Measurements from ENCODE around the gene SLC28A3. TPM values are rescaled to one million over a fixed set of nuclear protein-coding genes. Genes with fewer than 3 reads are reported as not detected.

Gene SLC28A3
- total and polyA plus RNA-seq, 2 of the 8 experiments (the other 6 are each of a cell fraction or from before 2014, with no cell fraction given): 0.02 TPM; not detected in 1

- TF ChIP-seq, protein P1, sequence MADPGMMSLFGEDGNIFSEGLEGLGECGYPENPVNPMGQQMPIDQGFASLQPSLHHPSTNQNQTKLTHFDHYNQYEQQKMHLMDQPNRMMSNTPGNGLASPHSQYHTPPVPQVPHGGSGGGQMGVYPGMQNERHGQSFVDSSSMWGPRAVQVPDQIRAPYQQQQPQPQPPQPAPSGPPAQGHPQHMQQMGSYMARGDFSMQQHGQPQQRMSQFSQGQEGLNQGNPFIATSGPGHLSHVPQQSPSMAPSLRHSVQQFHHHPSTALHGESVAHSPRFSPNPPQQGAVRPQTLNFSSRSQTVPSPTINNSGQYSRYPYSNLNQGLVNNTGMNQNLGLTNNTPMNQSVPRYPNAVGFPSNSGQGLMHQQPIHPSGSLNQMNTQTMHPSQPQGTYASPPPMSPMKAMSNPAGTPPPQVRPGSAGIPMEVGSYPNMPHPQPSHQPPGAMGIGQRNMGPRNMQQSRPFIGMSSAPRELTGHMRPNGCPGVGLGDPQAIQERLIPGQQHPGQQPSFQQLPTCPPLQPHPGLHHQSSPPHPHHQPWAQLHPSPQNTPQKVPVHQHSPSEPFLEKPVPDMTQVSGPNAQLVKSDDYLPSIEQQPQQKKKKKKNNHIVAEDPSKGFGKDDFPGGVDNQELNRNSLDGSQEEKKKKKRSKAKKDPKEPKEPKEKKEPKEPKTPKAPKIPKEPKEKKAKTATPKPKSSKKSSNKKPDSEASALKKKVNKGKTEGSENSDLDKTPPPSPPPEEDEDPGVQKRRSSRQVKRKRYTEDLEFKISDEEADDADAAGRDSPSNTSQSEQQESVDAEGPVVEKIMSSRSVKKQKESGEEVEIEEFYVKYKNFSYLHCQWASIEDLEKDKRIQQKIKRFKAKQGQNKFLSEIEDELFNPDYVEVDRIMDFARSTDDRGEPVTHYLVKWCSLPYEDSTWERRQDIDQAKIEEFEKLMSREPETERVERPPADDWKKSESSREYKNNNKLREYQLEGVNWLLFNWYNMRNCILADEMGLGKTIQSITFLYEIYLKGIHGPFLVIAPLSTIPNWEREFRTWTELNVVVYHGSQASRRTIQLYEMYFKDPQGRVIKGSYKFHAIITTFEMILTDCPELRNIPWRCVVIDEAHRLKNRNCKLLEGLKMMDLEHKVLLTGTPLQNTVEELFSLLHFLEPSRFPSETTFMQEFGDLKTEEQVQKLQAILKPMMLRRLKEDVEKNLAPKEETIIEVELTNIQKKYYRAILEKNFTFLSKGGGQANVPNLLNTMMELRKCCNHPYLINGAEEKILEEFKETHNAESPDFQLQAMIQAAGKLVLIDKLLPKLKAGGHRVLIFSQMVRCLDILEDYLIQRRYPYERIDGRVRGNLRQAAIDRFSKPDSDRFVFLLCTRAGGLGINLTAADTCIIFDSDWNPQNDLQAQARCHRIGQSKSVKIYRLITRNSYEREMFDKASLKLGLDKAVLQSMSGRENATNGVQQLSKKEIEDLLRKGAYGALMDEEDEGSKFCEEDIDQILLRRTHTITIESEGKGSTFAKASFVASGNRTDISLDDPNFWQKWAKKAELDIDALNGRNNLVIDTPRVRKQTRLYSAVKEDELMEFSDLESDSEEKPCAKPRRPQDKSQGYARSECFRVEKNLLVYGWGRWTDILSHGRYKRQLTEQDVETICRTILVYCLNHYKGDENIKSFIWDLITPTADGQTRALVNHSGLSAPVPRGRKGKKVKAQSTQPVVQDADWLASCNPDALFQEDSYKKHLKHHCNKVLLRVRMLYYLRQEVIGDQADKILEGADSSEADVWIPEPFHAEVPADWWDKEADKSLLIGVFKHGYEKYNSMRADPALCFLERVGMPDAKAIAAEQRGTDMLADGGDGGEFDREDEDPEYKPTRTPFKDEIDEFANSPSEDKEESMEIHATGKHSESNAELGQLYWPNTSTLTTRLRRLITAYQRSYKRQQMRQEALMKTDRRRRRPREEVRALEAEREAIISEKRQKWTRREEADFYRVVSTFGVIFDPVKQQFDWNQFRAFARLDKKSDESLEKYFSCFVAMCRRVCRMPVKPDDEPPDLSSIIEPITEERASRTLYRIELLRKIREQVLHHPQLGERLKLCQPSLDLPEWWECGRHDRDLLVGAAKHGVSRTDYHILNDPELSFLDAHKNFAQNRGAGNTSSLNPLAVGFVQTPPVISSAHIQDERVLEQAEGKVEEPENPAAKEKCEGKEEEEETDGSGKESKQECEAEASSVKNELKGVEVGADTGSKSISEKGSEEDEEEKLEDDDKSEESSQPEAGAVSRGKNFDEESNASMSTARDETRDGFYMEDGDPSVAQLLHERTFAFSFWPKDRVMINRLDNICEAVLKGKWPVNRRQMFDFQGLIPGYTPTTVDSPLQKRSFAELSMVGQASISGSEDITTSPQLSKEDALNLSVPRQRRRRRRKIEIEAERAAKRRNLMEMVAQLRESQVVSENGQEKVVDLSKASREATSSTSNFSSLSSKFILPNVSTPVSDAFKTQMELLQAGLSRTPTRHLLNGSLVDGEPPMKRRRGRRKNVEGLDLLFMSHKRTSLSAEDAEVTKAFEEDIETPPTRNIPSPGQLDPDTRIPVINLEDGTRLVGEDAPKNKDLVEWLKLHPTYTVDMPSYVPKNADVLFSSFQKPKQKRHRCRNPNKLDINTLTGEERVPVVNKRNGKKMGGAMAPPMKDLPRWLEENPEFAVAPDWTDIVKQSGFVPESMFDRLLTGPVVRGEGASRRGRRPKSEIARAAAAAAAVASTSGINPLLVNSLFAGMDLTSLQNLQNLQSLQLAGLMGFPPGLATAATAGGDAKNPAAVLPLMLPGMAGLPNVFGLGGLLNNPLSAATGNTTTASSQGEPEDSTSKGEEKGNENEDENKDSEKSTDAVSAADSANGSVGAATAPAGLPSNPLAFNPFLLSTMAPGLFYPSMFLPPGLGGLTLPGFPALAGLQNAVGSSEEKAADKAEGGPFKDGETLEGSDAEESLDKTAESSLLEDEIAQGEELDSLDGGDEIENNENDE (IDR thresholded peaks at IDR 0.05; ENCODE audit: insufficient replicate concordance, low read length): no peak
- TF ChIP-seq SP1 (IDR thresholded peaks at IDR 0.05; ENCODE audit: low read depth, low read length): no peak
- TF ChIP-seq, protein P2, sequence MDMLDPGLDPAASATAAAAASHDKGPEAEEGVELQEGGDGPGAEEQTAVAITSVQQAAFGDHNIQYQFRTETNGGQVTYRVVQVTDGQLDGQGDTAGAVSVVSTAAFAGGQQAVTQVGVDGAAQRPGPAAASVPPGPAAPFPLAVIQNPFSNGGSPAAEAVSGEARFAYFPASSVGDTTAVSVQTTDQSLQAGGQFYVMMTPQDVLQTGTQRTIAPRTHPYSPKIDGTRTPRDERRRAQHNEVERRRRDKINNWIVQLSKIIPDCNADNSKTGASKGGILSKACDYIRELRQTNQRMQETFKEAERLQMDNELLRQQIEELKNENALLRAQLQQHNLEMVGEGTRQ (IDR thresholded peaks at IDR 0.05; ENCODE audit: low read length): no peak
- no peak for TF ChIP-seq MAFK (IDR thresholded peaks at IDR 0.05; ENCODE audit: low read depth, low read length)
Observed at GRCh38 chr9:84374516-84374915, 34.0 kb upstream of the SLC28A3 start (continued).
